Measurements from ENCODE around the gene MYL12A.

DNA sequence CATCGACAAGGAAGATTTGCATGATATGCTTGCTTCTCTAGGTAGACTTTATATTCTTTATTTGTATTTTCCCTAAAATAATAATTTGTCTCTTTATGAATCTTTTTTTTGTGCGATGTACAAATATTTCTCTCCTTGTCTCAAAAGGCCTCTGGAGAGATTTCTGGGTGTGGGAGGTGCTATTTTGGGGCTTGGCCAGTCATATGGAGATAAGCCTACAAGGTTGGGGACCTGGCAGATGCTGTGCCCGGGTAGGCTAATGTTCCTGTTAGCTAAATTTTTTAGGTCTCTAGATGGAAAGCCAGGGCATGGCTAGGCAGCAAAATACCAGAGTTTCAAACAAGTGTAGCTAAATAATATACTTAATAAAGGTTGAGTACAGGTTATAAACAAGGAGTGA lies 25.4 kb downstream of the MYL12A start:
- TF ChIP-seq, protein P1, sequence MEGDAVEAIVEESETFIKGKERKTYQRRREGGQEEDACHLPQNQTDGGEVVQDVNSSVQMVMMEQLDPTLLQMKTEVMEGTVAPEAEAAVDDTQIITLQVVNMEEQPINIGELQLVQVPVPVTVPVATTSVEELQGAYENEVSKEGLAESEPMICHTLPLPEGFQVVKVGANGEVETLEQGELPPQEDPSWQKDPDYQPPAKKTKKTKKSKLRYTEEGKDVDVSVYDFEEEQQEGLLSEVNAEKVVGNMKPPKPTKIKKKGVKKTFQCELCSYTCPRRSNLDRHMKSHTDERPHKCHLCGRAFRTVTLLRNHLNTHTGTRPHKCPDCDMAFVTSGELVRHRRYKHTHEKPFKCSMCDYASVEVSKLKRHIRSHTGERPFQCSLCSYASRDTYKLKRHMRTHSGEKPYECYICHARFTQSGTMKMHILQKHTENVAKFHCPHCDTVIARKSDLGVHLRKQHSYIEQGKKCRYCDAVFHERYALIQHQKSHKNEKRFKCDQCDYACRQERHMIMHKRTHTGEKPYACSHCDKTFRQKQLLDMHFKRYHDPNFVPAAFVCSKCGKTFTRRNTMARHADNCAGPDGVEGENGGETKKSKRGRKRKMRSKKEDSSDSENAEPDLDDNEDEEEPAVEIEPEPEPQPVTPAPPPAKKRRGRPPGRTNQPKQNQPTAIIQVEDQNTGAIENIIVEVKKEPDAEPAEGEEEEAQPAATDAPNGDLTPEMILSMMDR (IDR thresholded peaks at IDR 0.05): no peak
- TF ChIP-seq EP300 (IDR thresholded peaks at IDR 0.05) (no peak), POLR2AphosphoS5 (IDR thresholded peaks at IDR 0.05) (no peak)
